NCI-H446 (cell line): ENCODE results near the gene MYRIP.

Experiments used
- DNase-seq, 2 experiments: peaks; one replicate each; lab custom pipeline; 2025; lab: John Stamatoyannopoulos, UW

The MYRIP gene

DNA sequence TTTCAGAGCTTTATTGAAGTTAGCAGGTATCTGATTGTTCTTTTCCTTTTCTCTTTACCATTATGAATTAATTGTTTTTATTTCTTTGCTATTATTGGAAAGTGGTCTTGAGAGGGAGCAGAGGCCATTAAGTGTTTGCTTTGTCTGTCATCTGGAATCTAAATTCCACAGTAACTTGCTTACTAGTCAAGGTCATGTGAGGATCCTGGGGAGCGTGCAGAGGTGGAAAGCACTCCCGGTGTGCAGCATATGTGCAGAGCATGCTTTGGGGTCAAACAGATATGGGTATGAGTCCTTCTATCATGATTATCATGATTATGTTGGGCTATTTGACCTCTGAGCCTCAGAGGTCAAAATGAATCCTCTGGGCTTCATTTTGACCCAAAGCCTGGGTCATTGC is 96.4 kb downstream of the MYRIP start:
- DNase-seq = no peak

DNA sequence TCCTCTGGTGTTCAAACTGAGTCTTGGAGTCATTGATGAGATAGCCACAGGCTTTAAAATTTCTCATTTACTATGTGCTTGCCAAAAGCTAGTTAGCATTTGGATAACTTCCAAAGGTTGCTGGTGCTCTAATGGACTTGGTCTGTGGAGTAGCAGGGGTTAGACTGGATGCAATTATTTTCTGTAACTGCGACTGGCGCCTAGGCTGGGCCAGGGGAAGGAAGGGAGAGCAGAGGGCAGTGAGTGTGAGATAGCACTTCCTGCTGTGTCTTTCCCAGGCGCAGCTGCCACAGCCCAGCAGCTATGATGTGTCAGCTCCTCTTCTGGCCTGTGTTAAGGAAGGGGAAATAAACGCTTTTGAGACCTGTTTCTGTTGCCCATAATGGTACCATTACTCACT is 98.6 kb downstream of the MYRIP start:
- no peak for DNase-seq

DNA sequence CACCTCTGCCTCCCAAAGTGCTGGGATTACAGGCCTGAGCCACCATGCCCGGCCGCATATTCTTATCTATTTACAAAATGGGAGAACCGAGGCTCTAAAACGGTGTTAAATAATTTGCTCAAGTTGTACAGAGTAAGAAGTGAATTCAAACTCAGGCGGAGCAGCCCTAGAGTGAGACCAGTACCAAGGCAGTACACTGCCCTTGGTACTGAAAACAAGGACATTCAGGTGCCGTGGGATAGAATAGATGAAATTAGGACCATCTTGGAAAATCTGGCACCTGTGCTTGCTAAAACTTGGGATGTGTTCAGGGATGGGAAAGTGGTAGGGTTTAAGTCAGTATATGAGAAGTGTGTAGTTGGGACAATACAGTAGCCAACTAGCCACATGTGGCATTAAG is 100.7 kb downstream of the MYRIP start:
- no peak for DNase-seq

DNA sequence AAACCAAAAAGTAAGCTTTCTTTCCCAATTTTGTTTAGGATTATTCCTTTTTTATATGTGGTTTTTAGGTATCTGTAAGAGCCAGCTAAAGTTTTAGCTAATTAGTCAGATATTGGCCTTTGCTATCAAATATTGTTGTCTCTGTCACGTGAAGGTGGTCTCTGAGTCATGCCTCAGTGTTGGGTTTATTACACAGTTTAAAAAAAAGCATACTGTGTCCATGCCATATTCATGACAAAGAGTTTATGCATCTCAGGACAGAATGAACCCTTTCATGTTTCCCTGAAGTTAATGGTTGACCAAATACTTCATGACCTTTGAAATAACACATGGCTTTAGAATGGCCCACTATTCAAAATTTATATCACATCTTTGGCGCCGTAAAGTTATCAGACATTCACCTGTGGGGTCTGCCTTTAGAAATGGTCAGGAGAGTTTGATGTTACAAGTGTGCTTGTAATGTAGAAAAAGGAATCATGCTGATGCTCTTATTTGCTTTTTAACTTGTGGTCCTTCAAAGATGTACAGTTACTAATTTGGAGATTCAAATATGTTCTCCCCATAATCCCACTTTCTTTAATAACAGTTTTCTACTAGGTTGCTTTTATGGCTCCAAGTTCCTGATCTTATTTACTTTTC is 101.5 kb downstream of the MYRIP start:
- DNase-seq = no peak

DNA sequence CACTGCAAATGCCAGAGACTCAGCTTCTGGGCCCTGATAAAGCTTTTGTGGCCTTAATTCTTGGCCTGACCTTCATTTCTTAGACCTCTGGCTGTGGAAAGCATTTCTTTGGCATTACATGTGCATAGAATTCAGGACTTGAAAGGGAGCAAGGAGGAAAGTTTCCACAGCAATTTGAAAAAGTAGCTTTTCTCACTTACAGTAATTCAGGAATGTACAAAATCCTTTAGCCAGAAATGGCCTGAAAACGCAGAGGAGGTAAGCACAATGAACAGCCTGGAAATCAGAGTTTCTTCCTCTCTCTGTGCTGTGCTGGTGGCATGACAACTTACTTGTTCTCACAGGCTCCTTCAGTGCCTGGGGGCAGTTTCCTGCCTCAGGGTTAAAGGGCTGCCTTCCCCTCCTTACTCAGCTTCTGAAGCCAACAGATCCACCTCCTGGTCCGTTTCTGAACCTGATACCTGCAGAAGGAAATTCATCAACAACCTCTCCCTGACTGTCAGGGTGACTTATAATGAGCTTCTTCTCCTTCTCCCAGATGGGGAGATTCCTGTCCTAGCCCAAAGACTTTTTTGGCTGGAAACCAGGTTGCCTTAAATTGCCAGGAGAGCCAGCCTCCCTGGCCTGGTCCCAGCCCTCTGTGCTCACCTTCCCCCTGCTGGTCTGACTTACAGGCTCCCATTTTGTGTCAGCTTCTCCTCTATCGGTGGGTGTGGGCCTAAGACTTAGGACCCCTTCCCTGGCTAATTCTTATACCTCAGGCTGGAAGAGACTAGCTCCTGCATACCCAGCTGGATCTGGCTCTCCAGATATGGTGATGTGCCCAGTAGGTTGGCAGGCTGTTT is 102.3 kb downstream of the MYRIP start:
- DNase-seq = no peak

DNA sequence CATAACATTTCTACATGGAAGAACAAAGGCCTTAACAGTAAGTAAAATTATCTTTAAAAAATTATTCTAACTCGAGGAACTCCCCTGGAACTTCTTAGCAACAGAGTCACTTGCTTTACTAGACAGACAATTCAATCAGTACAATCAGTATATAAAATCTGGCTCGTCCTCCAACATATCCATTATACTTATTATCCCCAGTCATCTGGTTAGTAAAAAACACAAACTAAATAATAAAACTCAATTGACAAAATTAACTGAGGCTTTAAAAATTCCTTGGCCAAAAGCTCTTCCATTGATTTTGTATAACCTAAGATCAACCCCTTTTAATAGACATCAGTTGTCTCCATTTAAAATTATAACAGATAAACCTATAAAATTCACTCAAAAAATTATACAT is 105.6 kb downstream of the MYRIP start:
- DNase-seq = no peak

DNA sequence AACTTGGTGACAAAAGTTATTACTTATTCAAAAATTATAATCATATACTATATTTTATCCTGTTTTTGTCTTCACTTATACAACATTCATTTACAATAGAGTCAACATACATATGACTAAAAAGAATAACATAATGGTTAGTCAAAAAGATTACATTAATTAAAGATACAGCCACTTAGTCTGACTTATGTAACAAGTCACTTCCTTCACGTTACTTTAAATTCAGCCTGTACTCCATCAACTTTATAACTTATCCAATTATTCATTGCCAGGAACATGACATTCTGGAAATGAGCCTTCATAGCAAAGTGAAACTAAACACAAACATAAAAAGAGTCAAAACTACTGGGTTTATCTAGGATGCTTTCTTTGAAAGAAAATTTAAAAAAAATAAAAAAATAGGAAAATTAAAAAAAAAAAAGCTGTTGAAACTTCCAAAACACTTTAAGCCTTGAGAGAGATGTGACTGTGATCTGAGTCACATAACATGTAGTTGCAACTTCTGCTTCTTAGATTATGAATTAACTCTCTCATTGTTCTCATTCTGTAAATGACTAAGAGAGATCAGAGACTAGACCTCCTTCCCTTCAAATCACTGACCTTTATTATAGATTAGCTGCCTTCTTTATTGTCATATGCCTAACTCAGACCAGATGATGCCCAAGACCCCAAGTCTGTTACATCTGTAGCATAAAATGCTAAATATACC is 107.8 kb downstream of the MYRIP start:
- DNase-seq = no peak

DNA sequence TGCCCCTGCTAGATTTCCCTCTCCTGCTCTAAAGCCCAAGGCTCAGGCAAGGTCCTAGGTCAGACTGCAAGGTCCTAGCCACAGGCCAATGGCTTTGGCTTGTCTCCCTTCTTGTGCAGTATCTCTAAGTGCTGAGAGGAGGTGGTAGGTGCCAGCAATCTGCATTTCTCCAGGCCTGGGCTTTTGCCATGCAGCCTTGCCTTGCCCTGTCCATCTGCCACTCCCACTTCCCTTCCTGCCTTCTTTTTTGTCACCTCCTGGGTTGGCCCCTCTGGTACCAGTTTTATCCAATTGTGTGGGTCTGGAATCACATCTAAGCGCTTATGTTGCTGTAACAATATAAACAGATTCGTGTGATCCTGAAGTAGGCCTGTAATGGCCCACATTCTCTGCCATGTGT is 109.9 kb downstream of the MYRIP start:
- DNase-seq = no peak

DNA sequence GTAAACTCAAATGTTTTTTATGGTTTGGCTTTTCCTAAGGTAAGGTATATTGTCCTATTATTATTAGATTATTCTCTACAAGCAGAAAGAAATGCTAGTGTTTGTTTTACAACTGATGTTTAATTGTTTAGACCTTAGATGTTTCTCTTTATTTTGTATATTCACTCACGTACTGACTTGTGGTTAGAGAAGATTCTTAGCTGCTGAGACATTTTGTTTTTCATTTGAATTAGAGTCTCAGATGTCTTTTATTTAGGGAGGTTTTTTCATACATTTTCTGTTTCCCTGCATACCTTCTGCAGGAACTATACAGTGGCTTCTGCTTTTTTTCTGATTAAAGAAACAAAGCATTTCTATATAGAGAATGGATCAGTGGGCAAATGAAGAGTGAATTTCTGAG is 110.9 kb downstream of the MYRIP start:
- DNase-seq = no peak

DNA sequence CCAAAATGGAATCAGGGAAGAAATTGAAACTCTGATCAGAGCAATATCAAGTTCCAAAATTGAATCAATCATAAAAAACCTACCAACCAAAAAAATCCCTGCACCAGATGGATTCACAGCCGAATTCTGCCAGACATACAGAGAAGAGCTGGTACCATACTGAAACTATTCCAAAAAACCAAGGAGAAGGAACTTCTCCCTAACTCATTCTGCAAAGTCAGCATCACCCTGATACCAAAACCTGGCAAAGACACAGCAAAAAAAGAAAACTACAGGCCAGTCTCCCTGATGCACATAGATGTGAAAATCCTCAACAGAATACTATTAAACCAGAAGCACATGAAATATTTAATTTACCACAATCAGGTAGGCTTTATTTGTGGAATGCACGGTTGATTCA is 118.1 kb downstream of the MYRIP start:
- no peak for DNase-seq

DNA sequence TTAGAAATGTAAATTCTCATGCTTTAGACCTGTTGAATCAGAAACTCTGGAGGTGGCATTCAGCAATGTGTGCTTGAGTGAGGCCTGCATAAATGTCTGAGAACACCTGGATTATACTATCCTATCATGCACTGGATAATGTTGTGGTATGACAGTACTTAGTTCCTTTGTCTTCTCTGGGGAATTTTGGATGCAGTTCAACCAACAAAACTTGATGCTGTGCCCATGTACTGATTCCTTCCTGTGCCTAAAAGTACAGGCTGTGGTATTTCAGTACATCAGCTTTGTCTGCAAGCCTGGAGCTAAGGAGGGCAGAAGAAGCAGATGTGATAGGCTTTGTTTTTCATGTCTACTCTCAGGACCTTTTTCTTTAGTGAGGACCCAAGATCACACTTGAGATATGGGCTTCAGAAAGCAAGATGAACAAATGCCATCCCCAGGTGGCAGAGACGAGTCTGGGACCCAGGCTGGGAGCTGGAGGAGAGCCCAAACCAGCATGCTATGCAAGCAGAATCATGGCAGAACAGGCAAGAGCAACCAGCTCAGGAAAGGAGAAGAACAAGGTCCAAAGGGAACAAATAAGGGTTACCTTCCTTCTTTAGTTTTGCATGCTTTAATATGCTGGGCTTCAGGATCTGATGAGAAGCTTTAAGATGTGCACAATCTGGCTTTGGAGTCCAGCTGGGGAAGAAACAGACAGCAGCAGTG is 124.7 kb downstream of the MYRIP start:
- DNase-seq = no peak

DNA sequence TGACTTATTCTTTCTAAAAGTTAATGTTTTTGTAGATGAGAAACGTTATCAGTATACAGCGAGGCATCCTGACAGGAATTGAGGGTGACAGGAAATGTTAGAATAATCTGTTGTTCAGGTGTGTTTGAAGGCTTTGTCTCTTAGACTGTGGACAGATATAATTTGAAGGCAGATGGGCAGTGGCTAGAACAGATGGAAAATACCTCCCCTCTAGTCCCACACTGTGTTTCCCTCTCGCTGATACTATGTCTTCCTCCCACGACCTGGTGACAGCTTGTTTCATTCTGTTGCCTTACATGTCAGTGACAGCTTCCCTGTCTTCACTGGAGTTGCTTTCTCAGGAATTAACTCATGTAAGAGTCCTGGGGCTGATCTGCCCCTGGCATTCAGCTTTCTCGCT is 125.3 kb downstream of the MYRIP start:
- no peak for DNase-seq

DNA sequence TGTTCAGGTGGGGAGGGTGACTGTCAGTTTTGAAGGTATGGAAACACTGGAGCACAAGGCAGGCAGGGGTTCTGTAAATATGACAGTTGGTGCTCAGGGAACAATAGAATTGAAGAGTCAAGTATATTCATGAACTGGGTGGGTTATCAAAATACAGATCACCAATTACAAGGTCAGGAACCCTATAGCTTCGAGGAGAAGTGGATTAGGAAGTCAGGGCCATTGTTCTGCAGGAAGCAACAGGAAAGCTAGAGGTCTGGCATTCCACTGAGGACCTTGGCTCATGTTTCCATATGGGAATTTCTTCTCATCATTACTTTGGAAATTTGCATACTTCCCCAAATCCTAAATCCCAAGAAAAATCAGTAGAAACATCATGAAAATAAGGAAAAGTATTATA is 125.9 kb downstream of the MYRIP start:
- DNase-seq = no peak

DNA sequence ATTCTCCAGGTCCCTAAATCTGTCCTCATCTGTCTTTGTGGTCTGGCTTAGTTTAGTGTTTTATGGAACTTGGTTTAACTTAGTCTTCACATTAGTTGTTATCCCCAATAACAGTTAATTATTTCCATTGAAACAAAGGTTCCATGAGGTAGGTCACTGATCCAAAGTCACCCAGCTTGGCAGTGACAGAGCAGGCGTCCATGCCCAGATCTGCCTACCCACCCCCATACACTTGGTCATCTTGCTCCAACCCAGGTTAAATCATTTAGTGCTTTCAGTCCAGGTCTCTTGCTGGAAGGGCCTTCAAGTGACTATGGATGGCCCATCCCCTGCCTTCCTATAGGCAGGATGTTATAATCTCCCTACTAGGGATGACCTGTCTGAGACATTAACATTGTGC is 127.4 kb downstream of the MYRIP start:
- no peak for DNase-seq

DNA sequence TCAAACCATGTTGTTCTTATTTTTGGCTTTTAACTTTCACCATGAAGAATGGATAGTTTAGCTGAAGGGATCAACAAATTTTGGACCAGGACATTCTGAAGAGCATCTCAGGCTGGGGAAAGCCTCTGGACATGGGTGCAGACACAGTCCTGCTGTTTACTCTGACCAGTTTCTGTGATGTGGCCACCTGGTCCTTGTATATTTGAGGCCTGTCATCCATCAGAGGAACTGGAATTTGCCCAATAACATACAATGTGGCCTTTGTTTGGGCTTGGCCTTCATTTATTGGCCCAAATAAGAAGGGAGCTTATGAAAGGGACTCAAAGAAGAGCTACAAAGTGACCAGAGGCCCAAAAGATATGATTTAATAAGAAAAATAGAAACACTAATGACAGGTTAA is 127.9 kb downstream of the MYRIP start:
- no peak for DNase-seq

DNA sequence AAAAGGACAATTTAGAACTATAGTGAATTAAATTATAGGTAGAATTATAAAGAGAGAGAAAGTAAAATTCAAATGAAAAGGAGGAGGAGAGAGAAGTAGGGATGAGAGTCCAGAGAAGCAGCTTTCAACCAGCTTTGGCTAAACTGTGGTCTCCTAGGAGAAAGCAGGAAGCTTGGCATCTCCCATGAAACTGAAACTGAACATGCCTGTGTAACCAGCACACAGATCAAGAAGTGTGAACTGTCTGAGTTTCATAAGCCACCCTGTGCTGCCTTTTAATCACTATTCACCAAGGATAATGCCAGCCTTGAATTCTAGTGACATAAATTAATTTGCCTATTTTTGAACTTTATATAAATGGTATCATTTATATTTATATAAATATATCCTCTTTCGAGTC is 128.5 kb downstream of the MYRIP start:
- DNase-seq = no peak

DNA sequence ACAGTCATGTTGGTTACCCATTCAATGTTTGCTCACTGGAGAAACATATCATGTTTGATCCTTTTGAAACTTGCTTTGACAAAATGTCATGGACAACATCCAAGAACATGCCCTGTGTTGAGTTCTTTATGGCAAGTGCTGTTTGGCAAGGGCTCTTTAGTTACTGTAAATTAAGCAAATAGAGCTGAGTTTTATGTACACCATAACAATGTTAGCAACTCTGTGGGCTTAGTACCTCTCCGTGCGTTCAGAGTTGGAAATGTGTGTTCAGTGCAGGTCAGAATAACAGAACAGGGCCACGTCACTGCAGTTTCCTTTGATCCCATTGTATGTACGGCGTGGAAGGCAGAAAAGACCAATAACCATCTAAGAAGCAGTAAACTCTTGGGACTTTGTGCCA is 132.5 kb downstream of the MYRIP start:
- DNase-seq = no peak

DNA sequence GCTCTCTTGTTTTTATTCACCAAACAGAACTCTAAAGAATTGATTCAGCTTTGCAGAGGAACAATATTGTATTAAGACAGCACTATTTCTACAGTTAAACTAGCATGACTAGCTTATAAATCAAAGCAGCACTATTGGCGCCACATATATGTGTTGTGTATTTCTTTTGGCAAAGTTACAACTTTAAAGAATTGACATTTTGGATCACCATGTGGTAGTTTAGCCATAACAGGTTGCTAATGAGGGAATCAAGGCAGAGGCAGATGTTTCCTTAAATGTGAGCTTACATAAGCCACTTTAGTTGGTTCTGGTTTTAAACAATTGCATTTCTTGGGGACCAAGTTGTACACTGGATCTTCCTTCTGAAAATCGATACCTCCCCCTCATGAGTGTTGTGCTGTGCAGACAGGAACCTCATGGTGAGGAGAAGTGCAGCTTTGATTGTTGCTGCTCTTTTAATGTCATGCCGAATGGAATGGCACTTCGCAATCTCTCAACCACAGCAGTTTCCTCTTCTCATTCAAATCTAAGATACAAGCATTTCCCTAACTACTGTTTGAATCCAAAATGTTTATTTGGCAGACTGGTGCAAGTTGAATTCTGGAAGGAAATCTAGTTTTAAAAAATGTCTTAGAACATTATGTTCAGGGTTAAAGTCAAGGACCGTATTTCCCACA is 151.2 kb downstream of the MYRIP start:
- DNase-seq = no peak

DNA sequence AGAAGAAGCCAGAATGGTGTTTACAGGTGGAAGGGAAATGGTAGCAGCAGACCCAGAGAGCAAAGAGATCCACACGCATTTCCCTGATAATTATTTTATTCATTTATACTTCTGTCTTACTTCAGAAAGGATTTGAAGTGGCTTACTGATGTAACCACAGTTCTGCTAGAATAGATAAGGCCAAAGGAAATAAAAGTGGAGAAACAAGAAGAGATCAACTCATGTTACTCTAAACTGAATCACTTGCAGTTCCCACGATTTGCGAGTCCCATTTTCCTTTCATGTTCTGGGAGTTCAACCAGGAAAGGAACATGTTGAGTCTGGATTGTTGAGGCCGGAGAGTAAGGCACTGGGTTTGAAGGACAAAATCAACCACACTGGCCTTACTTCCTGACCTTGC is 151.8 kb downstream of the MYRIP start:
- no peak for DNase-seq

DNA sequence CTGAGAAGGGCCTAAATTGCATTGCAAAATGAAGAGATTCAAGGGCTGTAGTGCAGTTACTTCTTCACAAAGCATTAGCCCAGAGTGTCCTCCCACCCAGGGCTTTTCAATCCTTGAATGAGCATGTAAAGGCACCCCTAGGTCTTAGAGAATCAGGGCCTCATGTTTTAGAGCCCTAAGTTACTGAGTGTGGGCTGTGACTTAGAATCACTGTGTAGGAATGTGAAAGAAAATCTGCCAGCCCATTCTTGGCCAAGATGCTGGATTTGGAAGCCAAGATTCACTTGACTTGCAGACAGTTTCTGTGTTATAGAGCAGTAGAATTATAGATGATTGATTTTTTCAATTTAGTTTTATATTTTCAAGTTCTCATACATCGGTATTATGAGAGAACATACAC is 153.2 kb downstream of the MYRIP start:
- DNase-seq = no peak

DNA sequence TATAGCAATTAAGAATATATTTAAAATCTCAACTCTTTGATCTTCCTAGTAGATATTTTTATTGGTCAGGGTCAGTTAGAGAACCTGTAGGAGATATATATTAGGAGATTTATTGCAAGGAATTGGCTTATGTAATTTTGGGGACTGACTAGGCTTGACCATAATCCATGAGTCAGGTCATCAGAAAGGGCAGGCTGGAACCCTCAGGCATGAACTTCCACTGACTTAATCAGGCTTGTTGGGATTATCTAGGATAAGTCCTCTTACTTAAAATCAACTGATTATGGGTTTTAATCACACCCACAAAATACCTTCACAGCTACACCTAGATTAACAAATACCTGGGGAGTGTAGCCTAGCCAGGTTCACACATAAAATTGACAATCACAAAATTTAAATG is 156.1 kb downstream of the MYRIP start:
- no peak for DNase-seq

DNA sequence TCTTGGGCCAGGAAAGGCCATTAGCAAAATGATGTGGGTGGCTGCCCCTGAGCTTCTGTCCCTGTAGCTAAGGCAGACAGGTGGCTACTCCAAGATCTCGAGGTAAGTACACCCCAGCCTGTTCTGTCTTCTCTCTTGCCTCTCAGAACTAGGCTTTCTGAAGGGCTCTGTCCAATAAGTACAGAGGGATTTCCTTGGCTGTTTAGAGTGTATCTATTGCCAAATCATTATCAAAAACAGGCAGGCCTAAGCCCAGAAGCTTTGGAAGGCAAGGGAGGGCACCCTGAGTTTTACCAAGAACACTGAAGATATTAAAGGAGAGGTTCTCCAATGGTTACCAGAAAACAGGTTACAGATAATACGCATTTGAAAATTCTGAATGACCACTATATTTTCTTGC is 156.6 kb downstream of the MYRIP start:
- DNase-seq = no peak
